HG03342 (cell line): ENCODE data around the gene EIF3B.
"Not testable (repeated sequence)": the region's sequence is repeated elsewhere in the genome, so short reads cannot be mapped to it uniquely, and the experiment has no call there.

Experiments used
- ATAC-seq: cut with Tn5 transposase; IDR thresholded peaks from one replicate; pipeline ENCODE4 v1.9.1; 2021; ENCODE audit warnings: mild to moderate bottlenecking, moderate library complexity; ENCODE audit not compliant: unreplicated experiment

EIF3B gene

GRCh38 chr7:2376351-2377154, 21.9 kb downstream of the EIF3B start:
- no peak for ATAC-seq

- not testable (repeated sequence) for ATAC-seq
Observed at GRCh38 chr7:2377492-2377891, 22.9 kb downstream of the EIF3B start.

- ATAC-seq: not testable (repeated sequence)
Observed at GRCh38 chr7:2378125-2378524, 23.5 kb downstream of the EIF3B start.

GRCh38 chr7:2379161-2379560, 24.5 kb downstream of the EIF3B start:
- no peak for ATAC-seq

- ATAC-seq: no peak
Observed at GRCh38 chr7:2379821-2380450, 25.3 kb downstream of the EIF3B start.

- ATAC-seq: no peak
Observed at GRCh38 chr7:2380461-2380860, 25.8 kb downstream of the EIF3B start.

- ATAC-seq: no peak
Observed at GRCh38 chr7:2381227-2381626, 26.6 kb downstream of the EIF3B start.

- no peak for ATAC-seq
Observed at GRCh38 chr7:2381881-2382509, 27.4 kb downstream of the EIF3B start.

GRCh38 chr7:2383543-2384274, 29.1 kb downstream of the EIF3B start:
- ATAC-seq: no peak

- ATAC-seq: no peak
Observed at GRCh38 chr7:2384354-2385243, 30.0 kb downstream of the EIF3B start.

GRCh38 chr7:2386122-2386521, 31.5 kb downstream of the EIF3B start:
- not testable (repeated sequence) for ATAC-seq

- ATAC-seq: no peak
Observed at GRCh38 chr7:2386964-2387669, 32.5 kb downstream of the EIF3B start.

GRCh38 chr7:2387897-2388636, 33.4 kb downstream of the EIF3B start:
- no peak for ATAC-seq

GRCh38 chr7:2388637-2388954, 34.0 kb downstream of the EIF3B start:
- no peak for ATAC-seq

- ATAC-seq: not testable (repeated sequence)
Observed at GRCh38 chr7:2390020-2390816, 35.6 kb downstream of the EIF3B start.

- ATAC-seq: no peak
Observed at GRCh38 chr7:2393706-2394105, 39.1 kb downstream of the EIF3B start.

GRCh38 chr7:2394566-2395082, 40.0 kb downstream of the EIF3B start:
- no peak for ATAC-seq

GRCh38 chr7:2398506-2398905, 43.9 kb downstream of the EIF3B start:
- no peak for ATAC-seq
